Neuronal stem cell (in vitro differentiated cells): ENCODE measurements around the gene ARHGAP28.

Source experiments
- DNase-seq: peaks from one replicate; pipeline ENCODE4 v3.0.0-alpha.2; 2013; ENCODE audit warnings: low spot score
- H2AFZ ChIP-seq: one replicate; pipeline ENCODE4 v1.6.1; 2013; ENCODE audit warnings: mild to moderate bottlenecking, low read length, inconsistent platforms
- H2AK5ac ChIP-seq: 2 replicates; pipeline ENCODE4 v1.6.1; 2013; ENCODE audit warnings: low read depth, mild to moderate bottlenecking, inconsistent platforms, low read length, moderate library complexity, mixed read lengths
- H2BK120ac ChIP-seq: 2 replicates; pipeline ENCODE4 v1.6.1; 2013; ENCODE audit warnings: low read depth, mild to moderate bottlenecking, inconsistent platforms, low read length, moderate library complexity, mixed read lengths
- H2BK12ac ChIP-seq: one replicate; pipeline ENCODE4 v1.6.1; 2013; ENCODE audit warnings: low read length, inconsistent platforms
- H2BK15ac ChIP-seq: 2 replicates; pipeline ENCODE4 v1.6.1; 2013; ENCODE audit warnings: mild to moderate bottlenecking, low read length, inconsistent platforms, mixed read lengths
- H2BK5ac ChIP-seq: one replicate; pipeline ENCODE4 v1.6.1; 2013; ENCODE audit warnings: inconsistent platforms, mild to moderate bottlenecking, low read length, moderate library complexity
- H3K14ac ChIP-seq: one replicate; pipeline ENCODE4 v1.6.1; 2013; ENCODE audit warnings: low read length, inconsistent platforms
- H3K18ac ChIP-seq: 2 replicates; pipeline ENCODE4 v1.6.1; 2013; ENCODE audit warnings: low read length, inconsistent platforms
- H3K23ac ChIP-seq: 2 replicates; pipeline ENCODE4 v1.6.1; 2013; ENCODE audit warnings: low read depth, mild to moderate bottlenecking, mixed read lengths, low read length, inconsistent platforms; ENCODE audit not compliant: poor library complexity
- H3K27ac ChIP-seq: replicated peaks from 3 replicates; pipeline ENCODE4 v1.5.1; 2013; ENCODE audit warnings: low read length, inconsistent platforms
- H3K27me3 ChIP-seq, 3 experiments: 2 replicates each; pipeline ENCODE4 v1.6.1; 2013; ENCODE audit warnings: low read length in 3 of 3, mild to moderate bottlenecking in 2 of 3, inconsistent platforms in 1 of 3, low read depth in 1 of 3, mixed read lengths in 1 of 3, moderate library complexity in 1 of 3; ENCODE audit not compliant: control insufficient read depth in 3 of 3, insufficient read depth in 3 of 3
- H3K36me3 ChIP-seq, 2 donors: replicated peaks in 1 of 2; 2 replicates each; pipeline ENCODE4 v1.6.1; 2013; ENCODE audit warnings: low read length in 2 of 2; ENCODE audit not compliant: control insufficient read depth in 2 of 2, insufficient read depth in 2 of 2
- H3K4ac ChIP-seq: 2 replicates; pipeline ENCODE4 v1.6.1; 2013; ENCODE audit warnings: inconsistent platforms, mild to moderate bottlenecking, low read length, moderate library complexity
- H3K4me1 ChIP-seq, 2 donors: 1 replicate in 1 of 2; 2 replicates in 1 of 2; pipeline ENCODE4 v1.6.1; 2013; ENCODE audit warnings: low read length in 2 of 2, low read depth in 1 of 2; ENCODE audit not compliant: control insufficient read depth in 2 of 2, insufficient read depth in 1 of 2
- H3K4me2 ChIP-seq: one replicate; pipeline ENCODE4 v1.6.1; 2013; ENCODE audit warnings: mild to moderate bottlenecking, low read length, inconsistent platforms; ENCODE audit not compliant: insufficient read depth, poor library complexity, severe bottlenecking
- H3K4me3 ChIP-seq, 2 donors: 2 replicates each; pipeline ENCODE4 v1.5.1; 2013; ENCODE audit warnings: low read length in 2 of 2, mild to moderate bottlenecking in 2 of 2, inconsistent platforms in 1 of 2, moderate library complexity in 1 of 2
- H3K79me1 ChIP-seq: one replicate; pipeline ENCODE4 v1.6.1; 2013; ENCODE audit warnings: low read depth, mild to moderate bottlenecking, inconsistent platforms, low read length, moderate library complexity
- H3K9ac ChIP-seq: one replicate; pipeline ENCODE4 v1.6.1; 2013; ENCODE audit warnings: mild to moderate bottlenecking, low read depth, low read length, inconsistent platforms; ENCODE audit not compliant: poor library complexity
- H3K9me3 ChIP-seq, 2 donors: replicated peaks in 1 of 2; 2 replicates each; pipeline versions ENCODE3 to v1.6.1; 2013; ENCODE audit warnings: low read length in 2 of 2, mild to moderate bottlenecking in 2 of 2, inconsistent platforms in 1 of 2, low read depth in 1 of 2, mixed read lengths in 1 of 2, moderate library complexity in 1 of 2; ENCODE audit not compliant: control insufficient read depth in 2 of 2, insufficient read depth in 1 of 2
- H4K8ac ChIP-seq: one replicate; pipeline ENCODE4 v1.6.1; 2013; ENCODE audit warnings: low read depth, mild to moderate bottlenecking, inconsistent platforms, low read length, moderate library complexity
- H4K91ac ChIP-seq: one replicate; pipeline ENCODE4 v1.6.1; 2013; ENCODE audit warnings: low read length, low read depth, mild to moderate bottlenecking, inconsistent platforms; ENCODE audit not compliant: poor library complexity
- WGBS, 2 donors: extraction: QIAGEN DNeasy Blood & Tissue Kit; methylation state at CpG; one replicate each; pipeline ENCODE4 v1.1.7; 2013; ENCODE audit warnings: missing lambda C conversion rate in 2 of 2, mixed read lengths in 1 of 2; ENCODE audit not compliant: insufficient read length in 2 of 2, insufficient replicate concordance in 1 of 2; ENCODE audit errors: extremely low coverage in 2 of 2; 5-methylcytosine and 5-hydroxymethylcytosine counted together

The ARHGAP28 gene

GRCh38 chr18:6755107-6755506, 25.6 kb downstream of the ARHGAP28 start:
- no peak overlapping the region for H4K8ac ChIP-seq
- no peaks in the 10 kb centered on the region for H3K79me1 ChIP-seq
- H3K4ac ChIP-seq, result no peak overlapping the region
- H4K91ac ChIP-seq, result no peak overlapping the region
- H3K4me1 ChIP-seq, result peaks cover 6 to 11% of the 10 kb centered on the region in 2 donors
- H2BK15ac ChIP-seq, result no peak overlapping the region
- H3K4me2 ChIP-seq, result no peak overlapping the region
- peaks cover 2 to 5% of the 10 kb centered on the region in 2 donors for H3K9me3 ChIP-seq
- no peak overlapping the region for H2BK5ac ChIP-seq
- no peak overlapping the region for H3K27ac ChIP-seq
- no peaks in the 10 kb centered on the region for H3K36me3 ChIP-seq
- no peak overlapping the region for H3K9ac ChIP-seq
- H3K27me3 ChIP-seq, result no peaks in the 10 kb centered on the region
- WGBS, 2 donors, result no CpG with 5 or more reads among the region's 5 CpGs
- H2BK12ac ChIP-seq, result no peak overlapping the region
- H2AFZ ChIP-seq, result no peak overlapping the region
- no peak overlapping the region for H2BK120ac ChIP-seq
- no peak overlapping the region for H3K4me3 ChIP-seq
- no peak overlapping the region for H3K14ac ChIP-seq
- H3K18ac ChIP-seq, result no peak overlapping the region
- no peak overlapping the region for H2AK5ac ChIP-seq
- no peak overlapping the region for H3K23ac ChIP-seq
- no peak for DNase-seq

DNA sequence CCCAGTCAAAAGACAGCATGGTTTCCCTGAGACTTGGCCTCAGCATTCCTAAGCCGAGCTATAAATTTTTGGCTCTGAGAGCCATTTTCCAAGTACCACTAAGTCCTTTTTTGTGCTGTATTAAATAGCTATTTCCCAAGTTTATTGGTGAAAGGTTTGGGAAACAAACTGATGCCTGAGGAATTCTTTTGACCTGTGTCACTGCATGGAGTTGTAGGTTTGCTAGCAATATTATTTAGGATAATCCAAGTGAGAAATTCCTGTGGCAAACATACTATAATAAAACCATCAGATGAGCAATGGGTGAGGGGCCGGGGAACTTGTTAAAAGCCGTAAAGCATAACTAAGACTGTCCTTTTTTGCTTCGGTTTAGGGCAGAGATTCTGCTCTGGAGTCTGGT, 28.4 kb downstream of the ARHGAP28 start:
- H3K36me3 ChIP-seq, result no peaks in the 10 kb centered on the region
- H3K79me1 ChIP-seq, result no peaks in the 10 kb centered on the region
- no peak overlapping the region for H3K18ac ChIP-seq
- no peak overlapping the region for H2BK15ac ChIP-seq
- H2AK5ac ChIP-seq, result no peak overlapping the region
- H3K9me3 ChIP-seq, result no peaks in the 10 kb centered on the region
- no peak overlapping the region for H2BK120ac ChIP-seq
- H3K4me1 ChIP-seq, result peaks cover 0 to 11% of the 10 kb centered on the region in 2 donors
- DNase-seq, result no peak
- no peak overlapping the region for H3K4me3 ChIP-seq
- no peak overlapping the region for H3K27ac ChIP-seq
- no peak overlapping the region for H2BK12ac ChIP-seq
- no peaks in the 10 kb centered on the region for H3K27me3 ChIP-seq
- H3K4me2 ChIP-seq, result no peak overlapping the region
- no peak overlapping the region for H4K8ac ChIP-seq
- no peak overlapping the region for H2AFZ ChIP-seq
- no peak overlapping the region for H2BK5ac ChIP-seq
- H3K14ac ChIP-seq, result no peak overlapping the region
- WGBS, 2 donors, result no CpG with 5 or more reads among the region's 4 CpGs
- no peak overlapping the region for H3K23ac ChIP-seq
- H3K9ac ChIP-seq, result no peak overlapping the region
- no peak overlapping the region for H3K4ac ChIP-seq
- H4K91ac ChIP-seq, result no peak overlapping the region

GRCh38 chr18:6759579-6759978, 30.1 kb downstream of the ARHGAP28 start:
- no peak for DNase-seq
- H2BK15ac ChIP-seq, result no peak overlapping the region
- H3K4ac ChIP-seq, result no peak overlapping the region
- H3K27me3 ChIP-seq, result no peaks in the 10 kb centered on the region
- H3K4me3 ChIP-seq, result no peak overlapping the region
- H3K18ac ChIP-seq, result no peak overlapping the region
- H3K9ac ChIP-seq, result no peak overlapping the region
- no CpG with 5 or more reads among the region's 2 CpGs for WGBS, 2 donors
- no peak overlapping the region for H3K14ac ChIP-seq
- no peak overlapping the region for H2BK5ac ChIP-seq
- H2AK5ac ChIP-seq, result no peak overlapping the region
- no peak overlapping the region for H4K8ac ChIP-seq
- H3K4me1 ChIP-seq, result peaks cover 0 to 11% of the 10 kb centered on the region in 2 donors
- no peak overlapping the region for H2AFZ ChIP-seq
- H3K23ac ChIP-seq, result no peak overlapping the region
- H3K4me2 ChIP-seq, result no peak overlapping the region
- no peaks in the 10 kb centered on the region for H3K79me1 ChIP-seq
- H4K91ac ChIP-seq, result no peak overlapping the region
- no peaks in the 10 kb centered on the region for H3K36me3 ChIP-seq
- no peak overlapping the region for H2BK120ac ChIP-seq
- no peak overlapping the region for H2BK12ac ChIP-seq
- no peak overlapping the region for H3K27ac ChIP-seq
- no peaks in the 10 kb centered on the region for H3K9me3 ChIP-seq

DNA sequence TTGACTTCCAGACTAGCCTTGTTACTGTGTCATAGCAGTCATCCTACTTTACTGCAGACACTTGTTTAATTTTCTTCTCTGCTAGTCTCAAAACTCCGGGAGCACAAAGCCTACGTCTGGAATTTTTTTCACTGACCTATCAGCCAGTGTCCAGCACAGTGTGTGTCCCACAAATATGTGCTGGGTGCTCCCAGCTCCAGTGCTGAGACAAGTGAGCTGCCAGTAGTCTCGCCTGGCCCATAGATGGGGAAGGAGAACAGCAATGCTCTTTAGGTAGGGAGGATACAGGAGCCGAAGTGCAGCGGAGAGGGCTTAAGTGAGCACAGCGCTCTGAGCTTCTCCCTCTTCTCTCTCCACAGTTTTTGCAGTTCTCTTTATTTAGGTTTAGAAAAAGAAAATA, 34.0 kb downstream of the ARHGAP28 start:
- Histone ChIP-seq H2BK15ac (no peak overlapping the region), H4K8ac (no peak overlapping the region), H3K36me3 (no peaks in the 10 kb centered on the region), H3K23ac (no peak overlapping the region), H3K9ac (no peak overlapping the region), H2BK5ac (no peak overlapping the region), H2AK5ac (no peak overlapping the region), H3K14ac (no peak overlapping the region), H2AFZ (no peak overlapping the region), H3K18ac (no peak overlapping the region), H3K27ac (no peak overlapping the region), H3K27me3 (no peaks in the 10 kb centered on the region), H3K9me3 (peaks cover 2% of the 10 kb centered on the region in 2 donors), H3K79me1 (no peaks in the 10 kb centered on the region), H3K4me1 (peaks cover 0 to 2% of the 10 kb centered on the region in 2 donors), H4K91ac (no peak overlapping the region), H3K4me3 (no peak overlapping the region), H3K4ac (no peak overlapping the region), H2BK12ac (no peak overlapping the region), H3K4me2 (no peak overlapping the region), H2BK120ac (no peak overlapping the region)
- no peak for DNase-seq
- WGBS, 2 donors, result no CpG with 5 or more reads among the region's 6 CpGs
